IPS-20b (cell line): Measurements from ENCODE around the gene CDKN1C.
"Not testable (repeated sequence)": the region's sequence is repeated elsewhere in the genome, so short reads cannot be mapped to it uniquely, and the experiment has no call there.

Experiments
- H3K27ac ChIP-seq: one replicate; pipeline ENCODE4 v1.5.1; 2013; ENCODE audit warnings: low read length
- H3K27me3 ChIP-seq: 2 replicates; pipeline ENCODE4 v1.6.1; 2013; ENCODE audit warnings: mild to moderate bottlenecking, low read length, inconsistent platforms; ENCODE audit not compliant: insufficient read depth
- H3K36me3 ChIP-seq: 2 replicates; pipeline ENCODE4 v1.6.1; 2013; ENCODE audit warnings: low read depth, mild to moderate bottlenecking, inconsistent platforms, low read length, moderate library complexity; ENCODE audit not compliant: insufficient read depth
- H3K4me1 ChIP-seq: 2 replicates; pipeline ENCODE4 v1.6.1; 2013; ENCODE audit warnings: mild to moderate bottlenecking, control low read depth, inconsistent platforms, low read length, moderate library complexity; ENCODE audit not compliant: insufficient read depth
- H3K4me3 ChIP-seq: 2 replicates; pipeline ENCODE4 v1.5.1; 2013; ENCODE audit warnings: mild to moderate bottlenecking, low read length, inconsistent platforms
- H3K9ac ChIP-seq: 2 replicates; pipeline ENCODE4 v1.6.1; 2013; ENCODE audit warnings: low read depth, mild to moderate bottlenecking, inconsistent platforms, low read length, moderate library complexity
- H3K9me3 ChIP-seq: 2 replicates; pipeline ENCODE4 v1.6.1; 2013; ENCODE audit warnings: mild to moderate bottlenecking, low read depth, low read length, inconsistent platforms; ENCODE audit not compliant: insufficient read depth

The CDKN1C gene

DNA sequence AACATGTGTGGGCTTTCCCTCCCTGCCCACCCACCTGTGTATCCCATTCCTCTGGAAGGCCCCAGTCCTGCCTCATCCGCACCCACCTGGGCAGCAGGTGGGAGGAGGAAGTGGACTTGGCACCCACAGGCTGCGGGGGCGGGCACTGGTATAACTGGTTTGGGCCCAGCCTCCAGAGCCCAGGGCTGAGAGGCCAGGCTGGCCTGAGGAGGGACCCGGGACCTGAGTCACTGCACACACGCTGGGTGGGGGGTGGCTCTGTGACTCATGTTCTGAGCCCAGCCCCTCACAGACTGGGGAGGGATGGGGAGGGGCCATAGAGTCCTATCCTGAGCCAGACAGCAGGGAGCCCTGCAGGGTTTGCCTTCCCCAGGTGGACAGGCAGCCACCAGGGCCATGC lies 26.9 kb upstream of the CDKN1C start:
- H3K27me3 ChIP-seq = no peaks in the 10 kb centered on the region
- no peak overlapping the region for H3K9ac ChIP-seq
- H3K36me3 ChIP-seq = no peaks in the 10 kb centered on the region
- H3K4me3 ChIP-seq = no peak overlapping the region
- no peaks in the 10 kb centered on the region for H3K9me3 ChIP-seq
- H3K27ac ChIP-seq = no peak overlapping the region
- no peaks in the 10 kb centered on the region for H3K4me1 ChIP-seq

DNA sequence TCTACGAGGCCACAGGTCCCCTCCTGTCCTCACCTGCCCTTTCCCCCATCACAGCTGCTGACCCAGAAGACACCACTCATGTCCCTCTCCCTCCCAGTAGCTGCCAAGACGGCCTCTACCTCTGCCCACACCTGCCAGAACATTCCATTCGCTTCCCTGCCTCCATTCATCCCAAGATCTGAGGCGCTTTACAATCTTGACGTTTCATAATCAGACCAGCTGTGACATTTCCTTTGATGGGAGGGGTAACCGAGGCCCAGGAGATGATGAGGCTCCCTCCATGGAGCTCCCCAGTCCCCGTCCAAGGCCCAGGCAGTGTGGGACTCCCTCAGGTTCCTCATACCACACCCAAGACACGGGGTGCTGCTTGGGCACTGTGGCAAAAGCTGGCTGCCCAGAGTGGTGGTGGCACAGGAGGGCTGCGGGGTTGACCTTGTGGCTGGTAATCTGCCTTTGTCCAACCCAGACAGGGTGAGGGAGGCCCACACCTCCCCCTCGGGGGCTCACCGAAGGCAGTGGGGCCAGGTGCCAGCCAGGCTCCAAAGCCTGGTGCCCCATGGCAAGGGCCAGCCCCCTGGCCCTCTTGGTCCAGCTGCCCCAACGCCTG lies 26.3 kb upstream of the CDKN1C start:
- Histone ChIP-seq H3K27me3 (no peaks in the 10 kb centered on the region), H3K4me1 (no peaks in the 10 kb centered on the region), H3K4me3 (no peak overlapping the region), H3K9ac (no peak overlapping the region), H3K9me3 (no peaks in the 10 kb centered on the region), H3K36me3 (no peaks in the 10 kb centered on the region), H3K27ac (no peak overlapping the region)

DNA sequence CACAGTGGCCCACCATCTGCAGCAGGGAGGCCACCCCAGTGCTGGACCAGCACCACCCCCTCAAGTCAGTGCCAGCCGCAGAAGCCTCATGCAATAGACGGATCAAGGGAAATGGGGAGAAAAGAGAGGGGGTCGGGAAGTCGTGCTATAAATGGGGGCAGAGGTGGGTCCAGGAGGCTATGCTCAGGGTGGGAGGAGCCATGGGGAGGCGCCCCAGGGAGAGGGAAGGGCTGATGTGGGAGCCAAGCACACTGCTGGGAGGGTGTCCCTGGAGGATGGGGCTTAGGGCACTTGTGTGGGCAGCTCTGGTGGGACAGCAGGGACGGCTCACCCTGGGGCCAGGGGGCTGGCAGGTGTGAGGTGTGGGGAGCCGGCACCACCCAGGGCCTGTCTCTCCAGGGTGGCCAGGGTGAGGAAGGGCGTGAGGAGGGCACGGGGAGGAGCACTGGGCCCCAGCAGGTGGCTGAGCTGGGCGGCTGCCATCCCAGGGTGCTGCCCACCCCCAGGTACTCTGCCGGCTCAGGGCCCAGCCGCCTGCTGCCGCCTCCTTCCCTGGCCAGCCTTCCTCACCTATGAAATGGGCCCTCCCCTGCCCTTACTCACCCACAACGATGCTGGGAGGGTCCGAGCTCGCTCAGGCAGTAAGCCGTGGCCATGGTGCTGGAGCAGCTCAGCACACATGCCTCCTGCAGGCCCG lies 25.7 kb upstream of the CDKN1C start:
- Histone ChIP-seq H3K4me3 (no peak overlapping the region), H3K27ac (no peak overlapping the region), H3K9me3 (no peaks in the 10 kb centered on the region), H3K4me1 (no peaks in the 10 kb centered on the region), H3K27me3 (no peaks in the 10 kb centered on the region), H3K36me3 (no peaks in the 10 kb centered on the region), H3K9ac (no peak overlapping the region)

DNA sequence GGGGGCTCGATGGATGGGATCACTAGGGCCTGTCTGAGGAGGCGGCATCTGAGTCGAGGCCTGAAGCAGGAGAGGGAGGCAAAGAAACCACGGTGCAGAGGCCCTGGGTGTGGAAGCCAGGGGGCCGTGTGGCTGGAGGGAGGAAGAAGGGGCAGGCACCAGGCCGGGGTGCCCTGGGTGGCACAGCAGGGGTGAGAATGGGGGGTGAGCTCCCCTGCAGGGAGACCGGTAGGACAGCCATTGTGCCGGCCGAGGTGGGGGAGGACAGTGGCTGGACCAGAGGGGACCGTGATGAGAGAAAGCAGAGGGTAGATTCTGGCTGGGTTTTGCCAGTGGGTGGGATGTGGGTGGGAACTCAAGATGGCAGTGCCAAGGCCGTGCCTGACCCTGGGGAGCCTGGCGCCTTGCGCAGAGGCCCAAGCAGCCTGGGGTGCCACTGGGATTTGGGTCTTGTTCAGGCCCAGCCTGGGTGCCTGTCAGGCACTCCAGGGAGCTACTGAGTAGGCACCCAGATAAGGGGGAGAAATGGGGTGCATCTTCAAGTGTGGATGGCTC lies 24.9 kb upstream of the CDKN1C start:
- H3K4me1 ChIP-seq = no peaks in the 10 kb centered on the region
- H3K27me3 ChIP-seq = no peaks in the 10 kb centered on the region
- H3K27ac ChIP-seq = no peak overlapping the region

DNA sequence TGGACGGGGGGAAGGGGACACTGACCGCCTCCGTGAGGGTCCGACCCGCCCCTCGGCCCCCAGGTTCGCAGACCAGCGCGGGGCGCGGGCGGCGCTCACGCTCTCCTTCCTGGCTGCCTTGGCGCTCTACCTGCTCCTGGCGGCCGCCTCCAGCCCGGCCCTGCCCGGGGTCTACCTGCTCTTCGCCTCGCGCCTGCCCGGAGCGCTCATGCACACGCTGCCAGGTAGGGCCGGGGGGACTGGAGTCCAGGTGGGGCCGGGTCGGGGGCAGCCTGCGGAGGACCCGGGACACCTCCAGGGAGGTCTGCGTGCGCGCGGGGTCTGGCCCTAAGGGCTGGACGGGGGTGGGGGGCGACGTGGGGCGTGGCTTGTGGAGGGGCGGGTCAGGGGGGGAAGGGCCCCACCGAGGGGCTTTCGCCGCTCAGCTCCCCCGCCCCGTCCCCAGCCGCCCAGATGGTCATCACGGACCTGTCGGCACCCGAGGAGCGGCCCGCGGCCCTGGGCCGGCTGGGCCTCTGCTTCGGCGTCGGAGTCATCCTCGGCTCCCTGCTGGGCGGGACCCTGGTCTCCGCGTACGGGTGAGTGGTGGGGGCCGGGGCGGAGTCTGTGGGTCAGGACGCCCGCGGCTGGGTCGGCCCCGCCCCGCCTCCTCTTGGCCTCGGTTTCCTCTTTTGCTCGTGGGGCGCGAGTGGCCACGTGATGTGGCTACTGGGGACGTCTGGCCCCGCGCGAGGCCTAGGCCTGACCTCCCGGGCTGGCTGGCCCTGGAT lies 23.7 kb upstream of the CDKN1C start:
- Histone ChIP-seq H3K9me3 (no peaks in the 10 kb centered on the region), H3K36me3 (no peaks in the 10 kb centered on the region), H3K27ac (no peak overlapping the region), H3K4me1 (no peaks in the 10 kb centered on the region), H3K4me3 (no peak overlapping the region), H3K27me3 (no peaks in the 10 kb centered on the region), H3K9ac (no peak overlapping the region)

More for the DNA sequence above, 24.9 kb upstream of the CDKN1C start:
- H3K4me3 ChIP-seq = no peak overlapping the region
- no peak overlapping the region for H3K9ac ChIP-seq
- H3K9me3 ChIP-seq = no peaks in the 10 kb centered on the region
- H3K36me3 ChIP-seq = no peaks in the 10 kb centered on the region

DNA sequence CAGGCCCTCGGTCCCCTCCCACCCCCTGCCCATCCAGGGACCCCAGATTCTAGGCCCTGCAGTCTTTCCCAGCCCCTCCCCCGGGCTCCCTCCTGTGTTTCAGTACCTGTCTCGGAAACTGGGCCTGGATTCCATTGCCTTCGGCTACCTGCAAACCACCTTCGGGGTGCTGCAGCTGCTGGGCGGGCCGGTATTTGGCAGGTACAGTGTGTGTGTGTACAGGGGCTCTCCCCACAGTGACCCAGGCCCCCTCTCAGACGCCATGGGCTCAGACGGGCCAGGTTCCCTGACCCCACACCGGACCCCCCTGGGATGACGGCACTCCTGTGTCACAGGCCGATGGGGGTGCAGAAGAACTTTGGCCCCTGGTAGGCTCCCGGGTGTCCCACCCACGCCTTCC lies 22.6 kb upstream of the CDKN1C start:
- no peaks in the 10 kb centered on the region for H3K4me1 ChIP-seq
- no peaks in the 10 kb centered on the region for H3K9me3 ChIP-seq
- no peak overlapping the region for H3K27ac ChIP-seq
- H3K4me3 ChIP-seq = no peak overlapping the region
- H3K36me3 ChIP-seq = no peaks in the 10 kb centered on the region
- H3K27me3 ChIP-seq = peaks cover 5% of the 10 kb centered on the region; the same call in 1 of the 2 replicates
- no peak overlapping the region for H3K9ac ChIP-seq

DNA sequence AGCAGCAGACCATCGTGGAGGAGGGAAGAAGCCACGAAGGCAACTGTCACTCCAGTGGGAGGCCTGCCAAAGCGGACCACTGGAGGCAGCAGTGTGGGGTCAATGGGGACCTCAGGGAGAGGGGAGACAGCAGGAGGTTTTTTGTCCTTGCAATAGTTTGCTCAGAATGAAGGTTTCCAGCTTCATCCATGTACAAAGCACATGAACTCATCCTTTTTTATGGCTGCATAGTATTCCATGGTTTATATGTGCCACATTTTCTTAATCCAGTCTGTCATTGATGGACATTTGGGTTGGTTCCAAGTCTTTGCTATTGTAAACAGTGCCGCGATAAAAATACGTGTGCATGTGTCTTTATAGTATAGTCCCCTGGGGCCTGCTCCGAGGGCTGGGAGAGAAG lies 19.7 kb upstream of the CDKN1C start:
- H3K4me3 ChIP-seq, H3K9ac ChIP-seq, H3K27ac ChIP-seq, H3K36me3 ChIP-seq, H3K4me1 ChIP-seq, H3K9me3 ChIP-seq: not testable (repeated sequence)
- peaks cover 21% of the 10 kb centered on the region for H3K27me3 ChIP-seq

DNA sequence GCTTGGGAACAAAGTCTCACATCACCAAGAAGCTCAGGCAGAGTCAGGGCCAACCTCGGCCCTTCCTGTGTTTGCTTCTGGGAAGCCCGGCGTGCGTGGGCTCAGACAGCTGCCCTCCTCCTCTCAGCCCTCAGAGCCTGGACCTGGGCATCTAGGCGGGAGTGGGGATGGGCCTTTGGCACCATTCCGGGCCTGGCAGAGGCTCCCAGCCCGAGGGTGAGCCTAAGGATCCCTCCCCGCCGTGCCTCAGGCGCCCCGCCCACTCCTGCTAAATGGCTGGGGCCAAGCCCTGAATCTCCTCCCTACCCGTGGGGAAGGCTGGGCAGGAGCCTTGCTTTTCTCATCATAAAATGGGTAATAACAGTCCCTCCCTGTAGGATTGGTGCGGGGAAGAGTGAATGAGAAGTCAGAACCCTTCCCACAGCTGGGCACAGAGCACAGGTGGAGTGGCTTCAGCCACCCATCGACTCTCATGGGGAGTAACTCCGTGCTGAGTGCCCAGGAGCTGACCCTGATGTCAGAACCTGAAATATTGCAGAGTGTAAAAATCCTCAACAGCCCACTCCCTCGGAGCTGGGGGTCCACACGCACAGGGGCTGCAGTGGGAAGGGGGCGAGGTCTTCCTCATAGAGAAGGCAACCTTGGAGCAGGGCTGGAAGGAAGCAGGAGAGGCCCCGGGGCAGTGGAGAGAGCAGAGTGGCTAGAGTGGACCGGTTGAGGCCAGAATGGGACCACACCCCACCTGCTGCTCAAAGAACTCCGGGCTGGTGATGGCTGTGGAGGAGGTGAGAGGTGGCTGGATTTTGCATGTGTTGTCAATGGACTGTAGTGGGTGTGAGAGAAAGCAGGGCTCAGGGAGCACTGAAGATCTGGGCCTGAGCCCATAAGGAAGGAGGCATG lies 18.8 kb upstream of the CDKN1C start:
- Histone ChIP-seq H3K27ac (no peak overlapping the region), H3K27me3 (peaks cover 28% of the 10 kb centered on the region), H3K9ac (no peak overlapping the region), H3K9me3 (no peaks in the 10 kb centered on the region), H3K4me3 (no peak overlapping the region), H3K36me3 (no peaks in the 10 kb centered on the region), H3K4me1 (peaks cover 10% of the 10 kb centered on the region)

DNA sequence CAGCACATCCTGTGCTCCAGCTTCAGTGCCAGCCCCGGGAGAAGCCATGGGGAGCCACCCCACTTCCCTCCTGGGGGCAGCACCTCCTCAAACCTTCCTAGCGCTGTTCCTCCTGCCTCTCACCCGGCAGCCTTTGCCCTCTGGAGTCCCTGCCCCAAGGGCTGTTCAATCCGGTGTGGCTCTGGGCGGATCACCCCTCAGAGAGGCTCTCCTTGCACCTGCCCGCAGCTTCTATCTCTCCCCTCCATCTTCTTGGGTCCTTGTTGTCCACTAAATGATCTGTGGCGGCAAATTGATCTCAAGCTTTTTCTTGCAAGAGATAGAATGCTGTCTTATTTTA lies 18.1 kb upstream of the CDKN1C start:
- Histone ChIP-seq H3K4me3 (no peak overlapping the region), H3K9ac (no peak overlapping the region), H3K27me3 (peaks cover 36% of the 10 kb centered on the region), H3K36me3 (no peaks in the 10 kb centered on the region), H3K9me3 (no peaks in the 10 kb centered on the region), H3K27ac (no peak overlapping the region), H3K4me1 (peaks cover 10% of the 10 kb centered on the region)

DNA sequence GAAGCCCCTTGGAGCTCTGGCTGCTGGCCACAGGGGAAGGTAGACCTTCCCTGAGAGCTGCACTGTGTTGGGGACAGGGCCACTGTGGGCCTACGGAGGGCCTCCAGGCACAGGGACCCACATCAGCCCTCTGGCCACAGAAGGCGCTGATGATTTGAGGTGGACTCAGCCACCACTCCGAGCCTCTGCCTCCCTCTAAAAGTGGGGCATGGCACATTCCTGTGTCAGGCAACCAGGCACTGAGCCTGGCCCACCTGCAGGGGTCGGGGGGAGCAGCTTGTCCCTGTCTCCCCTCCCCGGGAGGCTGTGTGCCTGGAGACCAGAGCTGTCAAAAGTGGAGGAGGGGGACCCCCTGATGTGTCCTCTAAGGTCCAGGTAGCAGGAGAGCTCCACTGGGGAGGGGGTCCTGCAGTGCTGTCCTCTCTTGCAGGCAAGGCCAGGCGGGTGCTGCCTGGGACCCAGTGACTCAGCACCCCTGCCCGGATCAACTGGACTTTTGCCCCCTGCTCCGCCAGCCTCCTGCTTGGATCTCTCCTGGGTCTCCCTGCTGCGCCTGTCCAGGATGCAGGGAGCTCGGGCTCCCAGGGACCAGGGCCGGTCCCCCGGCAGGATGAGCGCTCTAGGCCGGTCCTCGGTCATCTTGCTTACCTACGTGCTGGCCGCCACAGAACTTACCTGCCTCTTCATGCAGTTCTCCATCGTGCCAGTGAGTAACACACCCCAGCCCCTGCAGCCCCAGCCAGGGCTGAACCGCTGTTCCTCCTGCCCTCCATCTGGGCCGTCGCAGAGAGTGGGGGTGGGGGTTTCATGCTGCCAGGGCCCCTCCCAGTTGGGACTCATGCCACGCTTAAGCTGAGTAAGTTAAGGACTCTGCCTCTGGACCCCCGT lies 17.5 kb upstream of the CDKN1C start:
- peak overlapping the region; percentile 53 for H3K9ac ChIP-seq
- H3K4me1 ChIP-seq = peaks cover 10% of the 10 kb centered on the region
- no peaks in the 10 kb centered on the region for H3K36me3 ChIP-seq
- H3K4me3 ChIP-seq = peak overlapping the region; percentile 74
- no peak overlapping the region for H3K27ac ChIP-seq
- peaks cover 37% of the 10 kb centered on the region for H3K27me3 ChIP-seq
- H3K9me3 ChIP-seq = no peaks in the 10 kb centered on the region
